8988T (cell line): Measurements from ENCODE around the gene PDZRN3.
A peak's percentile ranks its signal among the peaks of the same experiment; 100 is the strongest.

Source experiments
- DNase-seq: peaks from one replicate; pipeline ENCODE4 v3.0.0; 2011

Gene PDZRN3

GRCh38 chr3:73624821-73625665, at the start of gene PDZRN3:
Gene PDZRN3, minus strand, starts transcription at chr3:73624941.
- DNase-seq, result peak; percentile 33

- no peak for DNase-seq
Observed at GRCh38 chr3:73674280-73674679, 49.5 kb upstream of the PDZRN3 start.

GRCh38 chr3:73669260-73669659, 44.5 kb upstream of the PDZRN3 start:
- DNase-seq, result no peak

- no peak for DNase-seq
Observed at GRCh38 chr3:73668391-73668790, 43.6 kb upstream of the PDZRN3 start.

GRCh38 chr3:73667889-73668288, 43.1 kb upstream of the PDZRN3 start:
- no peak for DNase-seq

- no peak for DNase-seq
Observed at GRCh38 chr3:73665286-73665685, 40.5 kb upstream of the PDZRN3 start.

GRCh38 chr3:73664389-73664788, 39.6 kb upstream of the PDZRN3 start:
- DNase-seq, result no peak

GRCh38 chr3:73663495-73663894, 38.8 kb upstream of the PDZRN3 start:
- DNase-seq, result no peak

GRCh38 chr3:73661265-73661664, 36.5 kb upstream of the PDZRN3 start:
- DNase-seq, result no peak

GRCh38 chr3:73658227-73658626, 33.5 kb upstream of the PDZRN3 start:
- no peak for DNase-seq

GRCh38 chr3:73657186-73657585, 32.4 kb upstream of the PDZRN3 start:
- no peak for DNase-seq

GRCh38 chr3:73656241-73656890, 31.6 kb upstream of the PDZRN3 start:
- DNase-seq, result no peak

GRCh38 chr3:73655197-73655596, 30.5 kb upstream of the PDZRN3 start:
- no peak for DNase-seq

GRCh38 chr3:73653877-73654276, 29.1 kb upstream of the PDZRN3 start:
- DNase-seq, result no peak

GRCh38 chr3:73653351-73653750, 28.6 kb upstream of the PDZRN3 start:
- no peak for DNase-seq

- no peak for DNase-seq
Observed at GRCh38 chr3:73652896-73653295, 28.2 kb upstream of the PDZRN3 start.

GRCh38 chr3:73637042-73637441, 12.3 kb upstream of the PDZRN3 start:
- no peak for DNase-seq

GRCh38 chr3:73635254-73635653, 10.5 kb upstream of the PDZRN3 start:
- no peak for DNase-seq

- no peak for DNase-seq
Observed at GRCh38 chr3:73633916-73634344, 9.2 kb upstream of the PDZRN3 start.

- DNase-seq, result no peak
Observed at GRCh38 chr3:73633453-73633852, 8.7 kb upstream of the PDZRN3 start.

- no peak for DNase-seq
Observed at GRCh38 chr3:73626106-73626505, 1.4 kb upstream of the PDZRN3 start.

GRCh38 chr3:73624017-73624820, 522 bp downstream of the PDZRN3 start:
- DNase-seq, result no peak

- no peak for DNase-seq
Observed at GRCh38 chr3:73623346-73623745, 1.4 kb downstream of the PDZRN3 start.
